HG03520 (cell line): ENCODE results near the gene EXD2.
"Not testable (repeated sequence)": the region's sequence is repeated elsewhere in the genome, so short reads cannot be mapped to it uniquely, and the experiment has no call there.

Experiments
- ATAC-seq: cut with Tn5 transposase; IDR thresholded peaks from one replicate; pipeline ENCODE4 v1.9.1; 2021; ENCODE audit warnings: mild to moderate bottlenecking, moderate library complexity; ENCODE audit not compliant: unreplicated experiment

The EXD2 gene

DNA sequence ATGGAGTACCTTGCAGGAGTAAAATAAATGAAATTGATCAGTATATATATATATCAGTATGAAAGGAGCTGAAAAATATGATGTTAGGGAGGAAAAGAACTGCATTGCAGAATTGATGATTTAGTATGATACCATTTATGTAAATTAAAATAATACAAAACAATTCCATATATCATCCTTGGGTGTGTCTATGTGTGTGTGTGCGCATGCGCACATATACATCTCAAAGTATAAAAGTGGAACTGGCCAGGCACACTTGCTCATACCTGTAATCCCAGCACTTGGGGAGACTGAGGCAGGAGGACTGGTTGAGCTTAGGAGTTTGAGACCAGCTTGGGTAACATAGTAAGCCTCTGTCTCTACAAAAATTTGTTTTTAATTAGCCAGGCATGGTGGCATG, 84.0 kb downstream of the EXD2 start:
- ATAC-seq, result no peak

DNA sequence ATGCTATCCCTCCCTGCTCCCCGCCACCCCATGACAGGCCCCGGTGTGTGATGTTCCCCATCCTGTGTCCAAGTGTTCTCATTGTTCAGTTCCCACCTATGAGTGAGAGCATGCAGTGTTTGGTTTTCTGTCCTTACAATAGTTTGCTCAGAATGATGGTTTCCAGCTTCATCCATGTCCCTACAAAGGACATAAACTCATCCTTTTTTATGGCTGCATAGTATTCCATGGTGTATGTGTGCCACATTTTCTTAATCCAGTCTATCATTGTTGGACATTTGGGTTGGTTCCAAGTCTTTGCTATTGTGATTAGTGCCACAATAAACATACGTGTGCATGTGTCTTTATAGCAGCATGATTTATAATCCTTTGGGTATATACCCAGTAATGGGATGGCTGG, 86.1 kb downstream of the EXD2 start:
- ATAC-seq, result not testable (repeated sequence)

DNA sequence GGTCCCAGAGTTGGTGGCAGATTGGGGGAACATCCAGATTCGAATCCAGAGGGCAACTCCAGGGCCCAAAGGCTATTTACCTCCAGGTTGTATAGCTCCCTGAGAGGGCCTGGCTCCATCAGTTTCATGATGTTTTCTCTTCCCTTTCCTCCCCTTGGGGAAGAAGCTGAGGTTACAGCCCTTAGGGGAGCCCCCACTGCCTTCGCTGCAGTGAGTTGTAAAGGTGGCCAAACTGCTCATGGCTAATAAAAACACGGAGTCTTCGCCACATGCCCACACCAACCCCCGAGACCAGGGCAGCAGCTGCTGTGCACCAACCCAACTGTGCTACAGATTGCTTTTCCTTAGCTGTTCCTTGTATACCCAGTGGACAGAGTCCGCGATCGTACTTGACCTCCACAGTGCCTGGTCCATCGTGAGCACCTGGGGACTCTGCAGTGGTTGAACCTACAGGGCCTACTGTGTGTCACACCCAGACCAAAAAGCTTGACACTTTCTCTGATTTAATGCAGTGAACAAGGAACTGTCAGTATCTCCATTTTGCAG, 89.5 kb downstream of the EXD2 start:
- ATAC-seq, result no peak

DNA sequence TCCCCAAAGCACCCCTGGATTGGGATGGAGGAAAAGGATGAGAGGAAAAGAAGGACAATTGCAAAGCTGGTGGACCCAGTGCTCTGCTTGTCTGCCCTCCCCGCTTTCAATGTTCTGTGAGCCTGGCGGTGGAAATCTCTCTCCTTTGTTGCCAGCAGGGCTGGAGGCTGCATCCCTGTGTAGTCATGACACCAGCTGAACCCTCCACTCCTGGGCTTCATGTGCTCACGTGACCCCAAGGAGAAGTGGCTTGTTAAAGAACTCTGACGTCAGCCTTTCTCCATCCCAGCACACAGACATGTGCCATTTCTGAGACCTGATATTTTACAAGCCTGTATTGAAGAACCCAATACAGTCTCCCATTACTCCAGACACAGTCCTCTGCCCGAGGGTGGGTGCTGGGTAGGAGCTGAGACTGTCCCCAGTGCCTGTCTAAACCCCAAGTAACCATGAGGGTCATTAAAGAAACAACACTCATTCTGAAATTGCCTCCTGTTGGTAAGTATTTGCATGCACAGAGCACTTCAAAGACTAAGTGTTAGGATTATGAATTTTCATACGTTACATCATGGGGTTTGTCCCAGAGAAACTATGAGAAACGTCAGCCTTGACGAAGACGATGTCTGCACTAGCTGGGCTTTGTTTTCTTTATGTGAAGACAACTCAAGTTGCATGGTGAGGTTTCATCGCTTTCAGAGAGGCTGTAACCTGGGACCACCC, 90.3 kb downstream of the EXD2 start:
- ATAC-seq, result no peak

DNA sequence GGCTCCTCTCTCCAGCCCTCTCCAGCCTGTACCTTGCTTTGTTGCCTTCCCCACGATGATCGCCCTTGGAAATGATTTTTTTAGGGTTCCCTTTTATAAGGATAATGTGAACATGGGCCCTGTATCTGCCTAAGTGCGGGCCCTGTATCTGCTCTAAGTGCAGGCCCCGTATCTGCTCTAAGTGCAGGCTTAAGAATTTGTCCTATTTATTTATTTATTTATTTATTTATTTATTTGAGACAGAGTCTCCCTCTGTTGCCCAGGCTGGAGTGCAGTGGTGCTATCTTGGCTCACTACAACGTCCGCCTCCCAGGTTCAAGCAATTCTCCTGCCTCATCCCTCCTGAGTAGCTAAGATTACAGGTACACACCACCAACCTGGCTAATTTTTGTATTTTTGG, 91.2 kb downstream of the EXD2 start:
- no peak for ATAC-seq

DNA sequence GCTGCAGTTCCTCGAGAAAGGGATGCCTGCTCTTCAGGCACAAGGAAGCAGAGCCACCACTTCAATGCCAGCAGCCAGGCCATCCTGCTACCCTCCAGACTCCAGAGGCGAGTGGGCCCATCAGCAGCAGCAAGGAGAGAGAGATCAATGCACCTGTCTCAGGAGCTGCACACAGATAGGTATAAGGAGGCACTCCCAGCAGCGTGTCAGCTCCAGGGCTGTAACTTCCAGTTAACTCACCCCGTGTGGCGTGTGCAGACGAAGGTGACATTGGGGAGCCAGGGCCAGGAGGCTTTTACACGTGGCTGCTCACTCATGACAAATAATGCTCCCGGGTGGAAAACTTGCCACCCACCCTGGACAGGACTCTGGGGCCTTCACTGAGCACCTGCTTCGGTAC, 92.9 kb downstream of the EXD2 start:
- no peak for ATAC-seq

DNA sequence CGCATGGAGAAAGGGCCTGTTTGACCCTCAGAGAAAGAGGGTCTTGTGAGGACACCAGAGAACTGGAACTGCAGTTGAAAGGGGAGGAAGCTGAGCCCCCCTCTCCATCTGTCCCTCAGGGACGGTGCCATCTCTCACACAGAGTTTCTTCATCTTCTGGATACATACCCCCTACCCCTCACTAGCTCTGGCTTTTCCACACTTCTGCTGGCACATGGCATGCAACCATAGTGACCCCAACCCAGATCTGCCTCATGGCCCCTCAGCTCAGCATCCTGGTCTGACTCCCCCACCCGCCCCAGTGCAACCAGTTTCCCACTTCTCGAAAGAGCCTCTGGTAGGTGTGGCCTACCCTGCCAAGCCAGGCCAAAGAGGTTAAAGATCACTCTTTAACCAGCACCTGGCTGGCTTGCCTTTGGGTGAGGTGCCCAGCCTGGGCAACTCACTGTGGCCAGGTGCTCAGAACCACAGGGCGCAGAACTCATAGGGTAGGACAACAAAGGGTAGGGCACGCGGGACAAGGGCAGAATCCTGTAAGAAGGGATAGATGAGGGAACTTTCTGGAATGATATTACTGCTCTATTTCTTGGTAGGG, 94.5 kb downstream of the EXD2 start:
- no peak for ATAC-seq

DNA sequence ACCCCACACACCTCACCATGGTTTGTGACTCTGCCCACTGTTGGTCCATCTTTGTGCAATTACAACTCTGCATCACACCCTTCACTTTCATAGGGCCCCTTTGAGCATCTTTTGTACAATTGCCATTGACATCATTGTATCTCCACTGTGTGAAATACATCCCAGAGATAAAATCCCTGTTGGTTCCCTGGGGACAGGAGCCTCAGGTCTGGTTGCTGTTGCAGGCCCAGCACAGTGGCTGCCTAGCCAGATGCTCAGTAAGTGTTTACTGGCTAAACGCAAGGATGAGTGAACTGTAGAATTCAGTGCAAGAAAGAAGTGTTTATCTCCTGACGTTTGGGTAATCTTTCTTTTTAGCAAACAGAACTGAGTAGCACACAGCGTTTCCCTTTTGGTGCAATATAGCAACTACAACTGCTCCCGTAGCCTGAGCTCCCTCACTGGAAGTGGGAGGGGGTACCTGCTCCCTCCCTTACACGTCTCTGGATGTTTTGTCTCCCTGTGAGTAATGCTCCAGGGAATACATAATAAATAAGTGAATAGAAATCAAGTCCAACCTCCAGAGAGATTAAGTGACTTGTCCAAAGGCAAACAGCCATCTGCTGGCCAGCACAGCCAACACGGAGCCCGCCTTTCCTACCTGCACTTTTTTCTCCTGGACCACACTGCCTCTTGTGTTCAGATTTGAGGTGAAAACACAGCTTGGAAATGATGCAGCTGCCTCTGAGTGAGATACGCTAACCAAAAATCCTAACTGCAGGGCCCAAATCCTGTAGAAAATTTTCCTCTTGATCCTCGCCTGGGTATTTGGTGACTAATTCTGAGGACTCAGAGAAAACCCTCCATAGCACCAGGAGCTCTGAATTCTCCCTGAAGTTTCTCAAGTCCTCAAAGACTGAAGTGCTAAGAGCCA, 96.1 kb downstream of the EXD2 start:
- no peak for ATAC-seq

DNA sequence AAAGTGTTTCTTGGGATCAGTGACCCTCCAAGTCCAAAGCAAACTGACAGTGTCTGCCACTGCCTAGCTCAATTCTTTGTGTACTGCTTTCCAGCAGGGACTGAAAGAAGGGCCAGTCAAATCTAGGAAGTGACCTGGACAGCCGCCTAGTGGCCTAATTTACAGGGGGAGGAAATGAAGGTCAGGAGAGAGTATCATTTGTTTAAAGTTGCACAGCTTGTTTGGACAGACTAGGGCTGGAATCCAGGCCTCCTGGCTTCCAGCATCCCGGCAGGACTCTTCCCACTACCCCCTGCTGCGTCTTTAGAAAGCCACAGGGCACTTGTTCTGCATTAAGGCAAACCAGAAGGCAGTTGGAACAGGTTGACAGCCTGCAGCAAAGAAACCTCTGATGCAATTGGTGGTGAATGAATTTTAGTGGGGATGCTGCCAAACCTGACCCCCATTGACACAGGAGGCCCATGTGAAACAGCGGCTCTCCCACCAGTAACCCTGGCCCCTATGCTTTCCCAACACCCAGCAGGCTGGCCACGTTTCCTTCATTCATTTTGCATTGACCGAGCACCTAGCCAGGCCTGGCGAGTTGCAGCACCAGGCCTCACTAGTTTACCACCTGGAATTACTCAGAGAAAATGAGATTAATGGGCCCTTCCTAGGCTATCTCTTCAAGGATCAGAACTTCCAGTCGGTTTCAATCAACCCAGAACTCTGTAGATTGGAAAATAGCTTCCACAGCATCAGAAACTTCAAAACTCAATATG, 96.9 kb downstream of the EXD2 start:
- no peak for ATAC-seq

DNA sequence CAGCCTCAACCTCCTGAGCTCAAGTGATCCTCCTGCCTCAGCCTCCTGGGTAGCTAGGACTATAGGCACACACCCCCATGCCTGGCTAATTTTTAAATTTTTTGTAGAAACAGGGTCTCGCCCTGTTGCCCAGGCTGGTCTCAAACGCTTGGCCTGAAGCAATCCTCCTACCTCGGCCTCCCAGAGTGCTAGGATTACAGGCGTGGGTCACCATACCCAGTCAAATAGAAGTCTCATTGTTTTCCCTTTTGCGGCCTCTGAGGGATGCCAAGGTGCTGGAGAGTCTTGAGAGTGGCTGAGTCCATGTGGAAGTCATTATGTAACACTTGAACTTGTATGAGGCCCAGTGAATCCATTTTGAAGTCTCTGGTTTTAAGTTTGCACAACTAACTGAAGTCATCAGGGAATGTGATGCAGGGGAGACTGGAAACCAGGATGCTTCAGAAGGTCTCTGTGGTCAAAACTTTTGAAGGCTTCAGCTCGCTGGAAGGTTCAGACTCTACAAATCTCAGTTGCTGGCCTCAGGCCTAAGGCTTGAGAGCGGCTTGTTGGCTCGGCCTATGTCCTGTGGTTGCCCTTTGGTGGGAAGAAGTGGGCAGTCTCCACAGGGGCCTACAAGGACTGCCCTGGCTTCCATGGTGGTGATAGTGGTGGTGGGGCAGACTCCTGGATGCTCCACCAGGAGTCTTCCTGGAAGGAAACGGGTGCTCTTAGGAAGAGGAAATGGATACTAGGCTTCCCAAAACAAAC, 97.8 kb downstream of the EXD2 start:
- ATAC-seq, result no peak

DNA sequence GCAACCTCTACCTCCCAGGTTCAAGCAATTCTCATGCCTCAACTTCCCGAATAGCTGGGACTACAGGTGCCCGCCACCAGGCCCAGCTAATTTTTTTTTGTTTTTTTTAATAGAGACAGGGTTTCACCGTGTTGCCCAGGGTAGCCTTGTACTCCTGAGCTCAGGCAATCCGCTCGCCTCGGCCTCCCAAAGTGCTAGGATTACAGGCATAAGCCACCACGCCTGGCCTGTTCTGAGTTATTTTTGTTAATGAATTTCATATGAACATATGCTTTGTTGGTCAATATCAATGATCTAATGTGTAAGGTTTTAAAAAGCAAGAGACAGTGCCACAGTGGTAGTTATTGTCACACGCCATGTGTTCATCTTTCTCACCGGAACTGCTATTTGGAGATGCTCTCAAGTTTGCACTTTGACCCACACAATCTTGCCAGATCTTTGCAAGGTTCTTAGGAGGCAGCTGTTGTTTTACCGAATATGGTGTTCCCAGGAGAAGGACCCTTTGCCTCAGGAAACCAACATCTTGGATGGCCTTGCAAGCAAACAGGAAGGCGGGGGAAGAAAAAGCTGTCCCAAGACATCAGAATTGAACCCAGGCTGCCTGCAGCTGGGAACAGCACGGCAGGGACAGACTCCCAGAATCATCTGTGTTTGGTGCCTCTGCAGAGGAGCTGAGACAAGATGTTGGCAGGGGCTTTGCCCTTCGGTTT, 98.7 kb downstream of the EXD2 start:
- ATAC-seq, result no peak

DNA sequence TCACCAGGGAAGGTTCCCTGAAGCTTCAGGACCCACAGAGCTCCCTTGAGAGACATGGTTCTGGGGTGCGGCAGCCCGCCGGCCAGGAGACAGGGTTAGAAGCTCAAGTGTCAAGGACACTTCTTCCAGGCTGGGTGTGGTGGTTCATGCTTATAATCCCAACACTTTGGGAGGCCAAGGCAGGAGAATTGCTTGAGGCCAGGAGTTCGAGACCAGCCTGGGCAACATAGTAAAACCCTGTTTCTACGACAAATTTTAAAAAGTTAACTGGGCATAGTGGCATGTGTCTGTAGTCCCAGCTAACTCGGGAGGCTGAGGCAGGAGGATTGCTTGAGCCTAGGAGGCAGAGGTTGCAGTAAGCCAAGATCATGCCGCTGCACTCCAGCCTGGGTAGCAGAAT, 99.6 kb downstream of the EXD2 start:
- ATAC-seq, result not testable (repeated sequence)

DNA sequence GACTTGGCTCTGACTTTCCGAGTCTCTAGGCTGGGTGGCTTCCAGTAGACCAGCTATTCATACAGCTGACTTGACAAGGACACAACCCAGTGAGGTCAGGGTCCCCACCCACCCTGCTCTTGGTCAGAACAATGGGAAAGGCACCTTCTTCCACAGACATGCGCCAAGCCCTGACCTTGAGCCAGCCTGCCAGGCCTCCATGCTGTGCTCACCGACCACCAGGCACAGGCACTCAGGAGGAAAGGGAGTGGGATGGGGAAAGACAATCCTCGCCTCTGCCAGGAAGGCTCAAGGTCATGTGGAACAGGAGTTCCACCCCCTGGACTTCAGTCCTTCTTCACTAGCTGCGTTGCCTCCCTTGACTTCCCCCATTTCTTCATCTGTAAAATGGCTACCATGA, 100.1 kb downstream of the EXD2 start:
- no peak for ATAC-seq

DNA sequence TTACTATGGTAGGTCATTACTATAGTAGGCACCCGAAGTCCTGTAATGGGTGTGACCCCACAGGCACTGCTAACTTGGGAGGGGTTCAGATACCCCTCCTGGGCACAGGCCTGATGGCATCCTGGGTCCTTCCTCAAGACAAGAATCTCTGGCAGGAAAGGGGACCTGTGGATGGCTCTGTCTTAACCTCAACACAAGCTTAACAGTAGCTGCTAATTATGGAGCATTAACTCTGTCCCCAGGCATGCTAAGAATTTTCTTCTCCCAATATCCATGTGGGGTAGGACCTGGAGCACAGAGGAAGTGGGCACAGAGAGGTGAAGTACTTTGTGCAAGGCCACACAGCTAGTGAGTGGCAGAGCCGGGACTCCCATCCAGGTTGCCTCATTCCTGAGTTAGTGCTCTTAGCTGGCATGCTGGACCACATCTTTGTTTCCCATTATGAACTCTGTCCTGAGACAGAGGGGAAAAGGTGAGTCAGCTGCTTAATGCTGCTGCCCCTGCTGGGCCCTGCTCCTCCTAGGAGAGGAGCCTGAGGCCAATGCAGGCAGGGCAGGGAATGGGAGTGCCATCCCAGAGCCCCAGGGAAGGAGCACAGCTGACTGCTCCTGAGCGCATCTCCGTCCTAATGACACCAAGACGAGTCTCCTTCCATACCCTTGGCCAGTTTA, 100.7 kb downstream of the EXD2 start:
- no peak for ATAC-seq
